Fibroblast of pulmonary artery (primary cell): ENCODE results near the gene UBR7.
"Not testable (repeated sequence)": the region's sequence is repeated elsewhere in the genome, so short reads cannot be mapped to it uniquely, and the experiment has no call there.

Experiments used
- DNase-seq: peaks from one replicate; pipeline ENCODE4 v3.0.0-alpha.2; 2010; ENCODE audit warnings: low read depth
- H3K4me3 ChIP-seq: replicated peaks from 2 replicates; pipeline ENCODE4 v1.5.1; 2011; ENCODE audit warnings: low read depth, mild to moderate bottlenecking, control low read depth, low read length, moderate library complexity
- CTCF ChIP-seq: IDR thresholded peaks from 2 replicates; pipeline ENCODE4 v1.5.1; 2011; ENCODE audit warnings: mild to moderate bottlenecking, control low read depth, low read length, inconsistent platforms; ENCODE audit errors: missing control alignments

The UBR7 gene

GRCh38 chr14:93230539-93230938 lies 23.5 kb downstream of the UBR7 start:
- no peak for TF ChIP-seq CTCF
- H3K4me3 ChIP-seq = no peak overlapping the region
- DNase-seq = no peak

GRCh38 chr14:93231129-93231979 lies 24.3 kb downstream of the UBR7 start:
- DNase-seq = peak; percentile 46

GRCh38 chr14:93232159-93232558 lies 25.1 kb downstream of the UBR7 start:
- DNase-seq = no peak
- no peak for TF ChIP-seq CTCF
- no peak overlapping the region for H3K4me3 ChIP-seq

More at GRCh38 chr14:93231129-93231979, 24.3 kb downstream of the UBR7 start:
- TF ChIP-seq CTCF = no peak
- peak overlapping the region; percentile 55 for H3K4me3 ChIP-seq

GRCh38 chr14:93233078-93233477 lies 26.0 kb downstream of the UBR7 start:
- H3K4me3 ChIP-seq, DNase-seq: not testable (repeated sequence)

GRCh38 chr14:93234798-93235197 lies 27.7 kb downstream of the UBR7 start:
- no peak overlapping the region for H3K4me3 ChIP-seq
- no peak for TF ChIP-seq CTCF
- DNase-seq = peak; percentile 52

GRCh38 chr14:93239869-93240677 lies 33.0 kb downstream of the UBR7 start:
- TF ChIP-seq CTCF = no peak
- DNase-seq = peak; percentile 53
- H3K4me3 ChIP-seq = no peak overlapping the region

GRCh38 chr14:93240678-93241000 lies 33.6 kb downstream of the UBR7 start:
- TF ChIP-seq CTCF = no peak
- H3K4me3 ChIP-seq = no peak overlapping the region
- DNase-seq = no peak
